Measurements from ENCODE around the gene BCR. TPM values are rescaled to one million over a fixed set of nuclear protein-coding genes. Genes with fewer than 3 reads are reported as not detected.

Gene BCR
- total and polyA plus RNA-seq, 2 donors (not counting 1 experiment from before 2014, with no cell fraction given) = 30.2 to 46.4 TPM

- no peaks in the 10 kb centered on the region for H3K79me2 ChIP-seq (ENCODE audit: control insufficient read depth, insufficient read depth, low read length)
- ATAC-seq (ENCODE audit: low read depth) = no peak
- ChIA-PET POLR2A (no interaction called here), CTCF (interaction anchor here (0.7 to 1.0 kb wide), 2 partner anchors 13 to 190 kb away, joined by 3 read pairs; no protein-coding TSS in a partner anchor)
- no peaks in the 10 kb centered on the region for H4K20me1 ChIP-seq (ENCODE audit: control insufficient read depth, insufficient read depth, low read length, poor library complexity, severe bottlenecking)
- no peaks in the 10 kb centered on the region for H3K9me3 ChIP-seq (ENCODE audit: control extremely low read depth in 1 of 3, control insufficient read depth in 2 of 3, insufficient read depth in 1 of 3, low read length in 2 of 3)
- H3K27ac ChIP-seq (ENCODE audit: low read length in 2 of 2) = no peak overlapping the region
- no peak overlapping the region for H2AFZ ChIP-seq (ENCODE audit: insufficient read depth, low read depth, low read length, poor library complexity, severe bottlenecking)
- no peak overlapping the region for H3K4me2 ChIP-seq (replicated peaks; ENCODE audit: low read depth, low read length, poor library complexity, severe bottlenecking)
- no peaks in the 10 kb centered on the region for H3K36me3 ChIP-seq (replicated peaks in 1 of 2; ENCODE audit: control extremely low read depth in 1 of 2, control insufficient read depth in 1 of 2, extremely low read depth in 1 of 2, insufficient read depth in 2 of 2, low read length in 1 of 2)
- H3K9ac ChIP-seq (ENCODE audit: low read length) = no peak overlapping the region
- DNase-seq = no peak
- Mint-ChIP-seq H3K27me3 (no peaks in the 10 kb centered on the region), H3K27ac (no peak overlapping the region), H3K9me3 (ENCODE audit: insufficient read depth) (no peaks in the 10 kb centered on the region), H3K4me1 (peaks cover 29% of the 10 kb centered on the region), H3K4me3 (no peak overlapping the region)
- intact Hi-C loops (cut with micrococcal nuclease) = no loop called here
- peaks cover 18 to 27% of the 10 kb centered on the region in 2 donors for H3K4me1 ChIP-seq (ENCODE audit: control insufficient read depth in 2 of 2, insufficient read depth in 2 of 2, low read length in 2 of 2)
- H3K27me3 ChIP-seq (replicated peaks in 1 of 4; ENCODE audit: control extremely low read depth in 1 of 4, control insufficient read depth in 3 of 4, insufficient read depth in 4 of 4, low read length in 3 of 4) = no peaks in the 10 kb centered on the region
- H3K4me3 ChIP-seq (ENCODE audit: control extremely low read depth in 1 of 5, extremely low read depth in 1 of 5, insufficient read depth in 1 of 5, low read depth in 2 of 5, low read length in 4 of 5) = no peak overlapping the region
- TF ChIP-seq EZH2 (IDR thresholded peaks at IDR 0.05; ENCODE audit: borderline replicate concordance, insufficient read depth, low read depth, low read length, poor library complexity, severe bottlenecking) = no peak
- TF ChIP-seq CTCF (IDR thresholded peaks at IDR 0.05) = no peak
- WGBS (ENCODE audit: insufficient coverage) = 96% methylated on average over 4 of the region's 6 CpGs
Observed at GRCh38 chr22:23150762-23151161, 29.5 kb upstream of the BCR start.

- no peaks in the 10 kb centered on the region for H3K27me3 ChIP-seq (replicated peaks in 1 of 4; ENCODE audit: control extremely low read depth in 1 of 4, control insufficient read depth in 3 of 4, insufficient read depth in 4 of 4, low read length in 3 of 4)
- Mint-ChIP-seq H3K9me3 (ENCODE audit: insufficient read depth) (no peaks in the 10 kb centered on the region), H3K27me3 (no peaks in the 10 kb centered on the region), H3K4me3 (no peak overlapping the region), H3K4me1 (peaks cover 29% of the 10 kb centered on the region), H3K27ac (peak overlapping the region; percentile 10)
- WGBS (ENCODE audit: insufficient coverage) = 95% methylated on average over 14 of the region's 16 CpGs
- H3K9me3 ChIP-seq (ENCODE audit: control extremely low read depth in 1 of 3, control insufficient read depth in 2 of 3, insufficient read depth in 1 of 3, low read length in 2 of 3) = no peaks in the 10 kb centered on the region
- no peak overlapping the region for H3K4me3 ChIP-seq (ENCODE audit: control extremely low read depth in 1 of 5, extremely low read depth in 1 of 5, insufficient read depth in 1 of 5, low read depth in 2 of 5, low read length in 4 of 5)
- no peaks in the 10 kb centered on the region for H4K20me1 ChIP-seq (ENCODE audit: control insufficient read depth, insufficient read depth, low read length, poor library complexity, severe bottlenecking)
- H3K4me2 ChIP-seq (replicated peaks; ENCODE audit: low read depth, low read length, poor library complexity, severe bottlenecking) = peak overlapping the region; percentile 66
- POLR2A ChIA-PET = no interaction called here
- intact Hi-C loops (cut with micrococcal nuclease) = no loop called here
- TF ChIP-seq CTCF (IDR thresholded peaks at IDR 0.05) (no peak), EZH2 (IDR thresholded peaks at IDR 0.05; ENCODE audit: borderline replicate concordance, insufficient read depth, low read depth, low read length, poor library complexity, severe bottlenecking) (no peak)
- no peak overlapping the region for H2AFZ ChIP-seq (ENCODE audit: insufficient read depth, low read depth, low read length, poor library complexity, severe bottlenecking)
- no peak overlapping the region for H3K9ac ChIP-seq (ENCODE audit: low read length)
- ATAC-seq (ENCODE audit: low read depth) = no peak
- CTCF ChIA-PET = interaction anchor here (0.5 to 1.9 kb wide), 2 partner anchors 27 to 130 kb away, joined by 3 to 9 read pairs; no protein-coding TSS in a partner anchor
- no peak for DNase-seq
- H3K4me1 ChIP-seq (ENCODE audit: control insufficient read depth in 2 of 2, insufficient read depth in 2 of 2, low read length in 2 of 2) = peaks cover 16 to 23% of the 10 kb centered on the region in 2 donors
- no peak overlapping the region for H3K27ac ChIP-seq (ENCODE audit: low read length in 2 of 2)
- H3K36me3 ChIP-seq (replicated peaks in 1 of 2; ENCODE audit: control extremely low read depth in 1 of 2, control insufficient read depth in 1 of 2, extremely low read depth in 1 of 2, insufficient read depth in 2 of 2, low read length in 1 of 2) = no peaks in the 10 kb centered on the region
- no peaks in the 10 kb centered on the region for H3K79me2 ChIP-seq (ENCODE audit: control insufficient read depth, insufficient read depth, low read length)
Observed at GRCh38 chr22:23151827-23152226, 28.5 kb upstream of the BCR start.

Data from B cell (primary cell).